ENCODE results near the gene WDR70.

- TF ChIP-seq CTCF (conservative IDR thresholded peaks at IDR 0.05; ENCODE audit: low read depth, low read length) (no peak), EZH2 (IDR thresholded peaks at IDR 0.05; ENCODE audit: low read length, unreplicated experiment) (no peak)
Measured at GRCh38 chr5:37543216-37543615, 164.1 kb downstream of the WDR70 start.
